ENCODE measurements around the gene HAGHL.
"Not testable (repeated sequence)": the region's sequence is repeated elsewhere in the genome, so short reads cannot be mapped to it uniquely, and the experiment has no call there.

Gene HAGHL

DNA sequence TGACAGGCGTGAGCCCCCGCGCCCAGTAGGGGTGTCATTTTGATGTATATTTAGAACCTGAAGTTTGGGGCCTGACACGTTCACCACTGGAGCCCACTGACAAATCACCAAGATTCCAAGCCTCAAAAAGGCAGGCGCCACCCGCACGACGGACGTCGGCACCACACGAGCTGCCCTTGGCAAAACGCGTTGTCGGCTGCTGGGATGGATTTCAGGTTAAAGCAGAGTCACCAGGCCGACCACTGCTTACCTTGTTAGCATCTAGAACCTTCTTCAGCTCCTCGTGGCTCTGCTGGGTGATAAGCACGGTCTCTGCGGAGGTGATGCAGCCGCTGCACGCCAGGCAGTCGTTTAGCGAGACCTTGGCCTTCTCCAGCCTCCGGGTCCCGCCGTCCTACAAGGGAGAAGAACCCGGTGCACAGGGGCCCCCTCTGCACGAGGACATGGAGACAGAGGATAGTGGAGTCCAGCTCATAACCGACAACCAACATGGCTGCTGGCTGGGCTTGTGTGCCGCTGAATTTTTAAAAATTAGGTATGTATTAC, 10.1 kb downstream of the HAGHL start:
- no peak for DNase-seq

DNA sequence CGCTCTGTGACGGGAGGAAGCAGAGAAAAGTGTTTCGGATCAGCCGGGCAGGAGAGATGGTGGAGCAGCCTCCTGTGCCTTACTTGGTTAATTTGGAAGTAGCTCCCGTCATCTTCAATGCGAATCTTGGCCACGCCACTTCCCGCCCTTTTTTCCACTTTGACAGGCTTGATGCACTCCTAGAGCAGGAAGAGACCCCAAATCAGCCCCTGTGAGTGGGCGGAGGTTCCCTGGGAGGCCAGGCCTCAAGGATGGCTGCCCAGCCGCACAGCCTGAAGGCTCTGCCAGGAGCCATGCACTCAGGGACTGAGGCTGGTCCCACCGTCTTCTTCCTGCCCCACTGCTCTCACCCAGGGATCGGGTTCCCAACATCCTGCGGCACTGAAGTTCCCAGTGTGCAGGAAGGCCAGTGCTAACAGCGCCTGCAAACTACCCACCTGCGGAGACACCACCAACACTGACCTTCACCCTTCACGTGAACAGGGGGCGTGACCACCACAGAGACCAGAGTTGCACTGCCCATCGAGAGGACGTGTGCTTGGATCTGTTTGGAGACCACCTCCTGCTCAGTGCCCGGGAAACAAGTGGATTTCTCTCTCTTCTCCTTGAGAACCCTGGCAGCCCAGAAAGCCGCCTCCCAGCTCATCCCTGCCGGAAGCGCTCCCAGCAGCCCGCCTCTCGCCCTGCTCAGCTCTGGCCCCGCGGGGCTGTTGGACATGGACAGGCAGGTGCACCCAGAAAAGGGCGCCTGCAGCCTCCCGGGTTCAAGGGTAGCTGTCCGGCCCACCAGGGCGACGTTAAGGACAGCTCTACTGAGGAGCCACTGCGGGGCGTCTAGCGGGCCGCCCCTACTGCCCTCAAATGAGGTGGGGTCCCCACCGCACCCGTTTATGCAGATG, 12.9 kb downstream of the HAGHL start:
- no peak for DNase-seq

DNA sequence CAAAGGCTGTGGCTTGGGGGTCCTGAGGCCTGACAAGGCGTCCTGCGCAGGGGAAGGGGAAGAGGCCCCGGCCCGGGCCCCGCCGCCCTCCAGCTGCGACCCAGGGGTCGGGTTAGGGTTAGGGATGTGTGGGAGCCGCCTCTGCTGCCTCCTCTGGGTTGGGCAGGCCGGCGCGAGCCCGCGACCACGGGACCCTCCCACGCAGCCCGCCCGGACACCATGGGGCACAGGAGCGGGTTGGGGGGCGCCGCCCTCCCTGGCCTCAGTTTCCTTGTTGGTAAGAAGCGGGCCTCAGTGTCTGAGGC, 13.5 kb downstream of the HAGHL start:
- no peak for DNase-seq

DNA sequence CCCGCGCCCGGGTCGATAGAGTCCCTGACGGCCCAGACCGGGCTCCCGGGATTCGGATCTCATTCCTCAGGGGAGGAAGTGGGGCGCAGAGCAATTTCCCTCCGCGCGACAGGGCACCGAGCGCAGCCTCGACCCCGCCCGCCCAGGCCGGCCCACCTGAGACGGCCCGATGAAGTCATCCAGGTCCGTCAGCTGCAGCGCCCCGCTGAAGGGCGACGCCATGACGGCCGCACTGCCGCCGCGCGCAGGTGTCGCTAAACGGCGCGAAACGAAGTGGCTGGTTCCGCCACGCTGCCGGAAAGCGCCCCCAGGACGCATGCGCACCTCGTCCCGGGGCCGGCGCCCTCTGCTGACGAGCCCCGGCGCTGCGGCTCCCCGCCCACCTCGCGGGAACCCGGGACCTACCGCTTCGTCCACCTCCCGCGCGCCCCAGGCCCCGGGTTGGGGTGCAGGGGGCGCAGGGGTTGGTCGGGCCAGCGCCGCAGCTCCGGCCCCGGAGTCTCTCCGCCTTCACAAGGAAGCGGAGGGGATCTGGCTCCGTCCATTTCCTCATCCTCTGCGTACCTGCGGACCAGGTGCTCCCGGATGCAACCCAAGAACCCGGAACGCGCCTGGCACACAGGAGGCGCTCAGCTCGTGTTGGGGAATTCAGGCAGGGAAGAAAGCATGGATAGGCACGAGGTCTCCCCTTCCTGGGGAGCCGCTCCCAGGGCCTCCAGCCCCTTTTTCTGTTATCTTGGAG, 14.0 kb downstream of the HAGHL start, which contains the start of gene CIAO3:
TSS of gene CIAO3 (minus strand) at position 234 of the 742 bp plus-strand sequence. CDS start at position 222, 12 bp downstream.
- DNase-seq: peak; percentile 47

DNA sequence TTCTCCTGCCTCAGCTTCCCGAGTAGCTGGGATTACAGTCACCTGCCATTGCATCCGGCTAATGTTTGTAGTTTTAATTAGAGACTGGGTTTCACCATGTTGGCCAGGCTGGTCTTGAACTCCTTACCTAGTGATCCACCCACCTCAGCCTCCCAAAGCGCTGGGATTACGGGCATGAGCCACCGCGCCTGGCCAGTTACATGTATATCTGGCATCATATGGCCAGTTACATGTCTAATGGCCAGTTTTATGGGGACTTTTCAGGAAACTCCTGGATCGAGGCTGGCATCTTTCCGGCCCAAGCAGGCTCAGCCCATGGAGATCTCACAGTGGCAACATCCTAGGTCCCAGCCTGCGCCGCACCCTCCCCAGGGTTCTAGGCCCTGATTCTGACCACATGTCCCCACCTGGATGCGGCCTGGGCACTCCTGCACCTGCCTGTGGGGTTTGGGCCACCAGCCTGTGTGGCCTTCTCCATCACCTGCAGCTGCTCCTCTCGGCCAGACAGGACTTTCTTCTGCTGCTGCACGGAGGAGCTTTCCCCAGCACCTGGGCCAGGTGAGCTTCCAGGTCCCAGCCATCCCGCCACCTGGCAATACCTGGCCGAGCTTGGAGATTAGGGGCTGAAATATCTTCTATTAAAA, 15.2 kb downstream of the HAGHL start:
- no peak for DNase-seq

DNA sequence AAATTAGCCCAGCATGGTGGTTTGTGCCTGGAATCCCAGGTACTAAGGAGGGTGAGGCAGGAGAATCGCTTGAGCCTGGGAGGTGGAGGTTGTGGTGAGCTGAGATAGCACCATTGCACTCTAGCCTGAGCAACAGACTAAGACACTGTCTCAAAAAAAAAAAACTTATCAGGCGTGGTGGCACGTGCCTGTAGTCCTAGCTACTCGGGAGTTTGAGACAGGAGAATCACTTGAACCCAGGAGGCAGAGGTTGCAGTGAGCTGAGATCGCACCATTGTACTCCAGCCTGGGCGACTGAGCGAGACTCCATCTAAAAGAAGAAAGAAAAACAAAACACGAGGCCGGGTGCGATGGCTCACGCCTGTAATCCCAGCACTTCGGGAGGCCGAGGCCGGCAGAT, 16.0 kb downstream of the HAGHL start:
- DNase-seq: not testable (repeated sequence)

DNA sequence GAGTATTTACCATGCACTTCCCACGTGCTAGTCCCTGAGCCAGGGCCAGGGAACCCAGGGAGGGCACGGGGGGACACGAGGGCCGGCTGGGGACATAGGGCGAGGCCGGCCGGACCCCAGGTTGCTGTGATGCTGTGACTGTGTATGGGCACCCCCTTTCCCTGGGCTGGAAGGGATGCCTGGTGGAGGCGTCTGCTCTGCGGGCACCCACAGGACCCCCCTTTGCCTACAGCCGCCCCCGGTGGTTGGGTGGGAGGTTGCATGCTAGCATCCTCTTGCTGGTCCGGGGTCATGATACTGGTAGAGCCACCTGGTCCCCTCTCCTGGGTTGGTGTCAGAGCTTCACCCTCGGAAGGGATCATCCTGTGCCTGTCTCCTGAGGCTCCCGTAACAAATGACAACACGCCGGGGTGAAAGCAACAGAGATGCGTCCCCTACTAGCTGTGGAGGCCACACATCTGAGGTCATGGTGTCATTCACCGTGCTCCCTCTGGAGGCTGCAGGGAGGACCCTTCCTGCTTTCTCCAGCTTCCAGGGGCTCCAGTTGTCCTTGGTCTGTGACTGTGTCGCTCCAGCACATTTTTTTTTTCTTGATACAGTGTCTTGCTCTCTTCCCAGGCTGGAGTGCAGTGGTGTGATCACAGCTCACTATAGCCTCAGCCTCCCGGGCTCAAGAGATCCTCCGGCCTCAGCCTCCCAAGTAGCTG, 17.0 kb downstream of the HAGHL start:
- no peak for DNase-seq

DNA sequence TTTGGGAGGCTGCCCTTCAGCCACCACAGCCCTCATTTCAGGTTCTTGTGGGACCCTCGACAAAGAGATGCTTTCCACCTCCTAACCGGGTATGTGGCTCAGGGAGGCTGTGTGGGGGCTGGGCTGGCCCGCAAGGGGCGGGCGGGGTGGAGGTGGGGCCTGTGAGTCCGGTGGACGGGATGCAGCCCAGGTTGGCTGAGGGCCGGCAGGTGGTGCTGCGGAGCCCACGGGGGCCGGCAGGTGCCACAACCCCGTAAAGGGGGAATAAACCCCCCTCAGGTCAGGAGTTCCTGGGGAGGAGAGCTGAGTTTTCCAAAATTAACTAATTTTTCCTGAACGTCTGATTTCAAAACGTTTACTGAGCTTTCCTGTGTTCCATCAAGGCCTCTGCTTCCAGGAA, 18.8 kb downstream of the HAGHL start:
- DNase-seq: no peak

DNA sequence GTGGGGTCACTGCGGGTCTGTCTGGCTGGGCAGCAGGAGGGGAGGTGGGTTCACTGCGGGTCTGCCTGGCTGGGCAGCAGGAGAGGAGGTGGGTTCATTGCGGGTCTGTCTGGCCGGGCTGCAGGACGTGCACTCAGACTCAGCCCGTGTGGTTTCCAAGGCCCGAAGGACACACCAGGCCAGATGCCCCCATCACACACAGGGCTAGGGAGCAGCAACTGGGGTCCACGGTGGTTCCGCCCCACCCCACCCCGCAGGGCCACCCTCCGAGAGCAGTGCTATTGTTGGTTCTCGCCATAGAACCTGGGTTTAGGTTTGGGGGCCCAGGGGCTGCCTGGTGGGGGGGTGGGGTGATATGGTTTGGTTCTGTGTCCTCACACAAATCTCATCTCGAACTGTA, 19.7 kb downstream of the HAGHL start:
- DNase-seq: no peak

DNA sequence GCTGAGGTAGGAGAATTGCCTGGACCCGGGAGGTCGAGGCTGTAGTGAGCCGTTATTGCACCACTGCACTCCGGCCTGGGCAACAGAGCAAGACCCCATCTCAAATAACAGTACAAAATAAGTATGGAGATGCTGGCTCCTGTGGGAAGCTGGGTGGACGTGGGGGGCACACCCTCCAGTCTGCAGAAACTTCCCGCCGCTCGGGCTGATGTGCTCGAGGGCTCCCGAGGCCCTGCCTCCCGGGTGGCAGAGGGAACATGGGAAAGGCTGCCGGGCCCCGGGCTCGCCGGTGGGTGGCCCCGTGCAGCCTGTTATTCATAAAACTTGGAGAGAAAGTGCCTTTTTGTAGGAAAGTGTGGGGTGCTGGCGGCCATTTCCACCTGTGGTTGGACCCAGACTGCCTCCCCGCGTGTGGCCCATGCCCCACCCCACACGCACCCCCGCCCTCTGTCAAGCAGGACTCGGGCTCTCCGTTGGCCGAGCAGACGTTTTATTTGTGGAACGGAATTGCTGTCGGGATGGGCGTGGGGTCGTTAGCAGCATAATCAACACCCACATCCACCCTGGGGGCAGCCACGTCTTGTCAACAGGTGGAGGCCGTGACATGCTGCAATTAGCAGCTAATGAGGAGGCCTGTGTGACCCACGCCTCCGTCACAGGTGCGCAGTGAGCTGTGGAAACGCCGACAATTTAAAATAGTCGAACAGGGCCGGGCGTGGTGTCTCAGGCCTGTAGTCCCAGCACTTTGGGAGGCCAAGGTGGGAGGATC, 21.3 kb downstream of the HAGHL start:
- DNase-seq: no peak

DNA sequence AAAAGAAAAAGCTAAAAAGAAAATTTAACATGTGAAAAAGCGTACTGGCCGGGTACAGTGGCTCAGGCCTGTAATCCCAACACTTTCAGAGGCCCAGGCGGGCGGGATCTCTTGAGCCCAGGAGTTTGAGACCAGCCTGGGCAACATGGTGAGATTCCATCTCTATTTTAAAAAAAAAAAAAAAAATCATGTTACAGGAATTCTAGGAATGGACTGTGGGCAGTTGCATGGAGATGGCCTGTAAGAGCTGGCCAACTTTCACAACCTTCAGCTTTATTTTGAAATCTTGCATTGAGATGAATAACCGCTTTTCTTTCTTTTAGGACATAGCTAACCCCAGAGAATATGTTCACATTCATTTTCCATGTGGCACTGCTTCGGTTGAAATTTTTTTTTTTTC, 22.1 kb downstream of the HAGHL start:
- no peak for DNase-seq

DNA sequence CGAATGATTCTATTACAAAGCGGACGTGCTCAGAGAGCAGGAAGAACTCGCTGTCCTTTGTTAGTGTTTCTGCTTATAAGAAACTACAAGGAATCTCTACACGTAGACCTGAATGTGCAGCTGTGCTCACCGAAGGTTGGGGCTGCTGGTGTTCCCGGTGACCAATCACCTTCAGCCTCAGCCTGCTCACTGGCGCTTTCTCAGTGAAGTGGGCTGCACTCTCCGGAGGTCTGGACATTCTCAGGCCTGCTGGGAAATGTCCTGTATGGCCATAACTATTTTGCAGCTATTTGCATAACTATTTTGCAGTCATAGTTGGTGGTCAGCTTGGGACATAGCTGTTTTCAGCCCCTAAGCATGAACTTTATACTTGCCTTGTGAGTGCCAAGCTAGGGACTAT, 23.6 kb downstream of the HAGHL start:
- no peak for DNase-seq

DNA sequence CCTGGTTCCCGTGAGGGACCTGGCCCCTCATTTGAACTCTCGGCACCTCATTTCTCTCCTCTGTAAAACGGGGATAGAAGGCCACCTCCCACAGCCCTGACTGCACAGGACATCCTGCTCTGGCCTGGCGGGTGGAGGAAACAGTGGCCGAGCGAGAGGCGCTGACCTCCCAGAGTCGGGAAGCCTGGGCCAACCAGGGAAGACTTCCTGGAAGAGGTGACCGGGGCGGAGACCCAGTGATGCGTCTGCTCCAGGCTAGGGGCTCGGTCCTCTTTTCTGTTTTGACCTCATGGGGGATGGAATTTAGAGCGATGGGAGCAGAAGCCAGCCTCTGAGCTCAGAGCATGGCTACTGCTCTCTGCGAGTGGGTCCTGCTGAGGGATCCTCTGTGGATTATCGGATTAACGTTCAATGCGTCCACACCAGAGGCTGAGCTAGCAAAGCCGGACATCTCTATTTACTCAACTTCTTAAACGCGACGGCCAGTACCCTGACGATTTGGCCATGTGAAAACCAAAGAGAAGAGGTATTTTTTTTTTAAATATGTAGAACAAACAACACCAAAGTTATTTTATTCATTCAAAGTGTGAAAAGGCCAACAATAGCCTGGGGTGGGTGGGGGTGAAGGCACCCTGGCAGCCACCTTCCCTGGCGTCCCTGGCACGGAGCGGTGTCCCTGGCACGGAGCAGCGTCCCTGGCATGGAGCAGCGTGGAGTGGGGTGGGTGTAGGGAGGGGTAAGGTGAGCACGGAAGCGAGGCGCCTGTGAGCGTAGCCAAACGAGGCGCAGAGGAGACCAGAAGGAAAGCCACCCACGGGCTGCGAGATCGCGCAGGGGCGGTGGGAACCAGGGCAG, 24.5 kb downstream of the HAGHL start:
- no peak for DNase-seq

DNA sequence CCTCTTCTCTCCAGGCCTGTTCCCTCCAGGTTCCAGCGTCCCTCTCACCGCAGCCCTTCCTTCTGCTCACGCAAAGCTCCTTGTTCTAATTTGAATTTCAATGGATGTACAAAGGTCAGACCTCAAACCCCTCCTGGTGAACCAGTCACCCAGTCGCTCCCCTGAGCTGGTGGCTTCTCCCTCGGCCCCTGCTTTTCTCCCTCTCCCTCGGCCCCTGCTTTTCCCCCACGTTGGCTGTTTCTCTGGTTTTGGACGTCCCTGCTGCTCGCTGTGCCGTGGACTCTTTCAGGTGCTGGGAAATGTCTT, 25.1 kb downstream of the HAGHL start:
- DNase-seq: no peak

DNA sequence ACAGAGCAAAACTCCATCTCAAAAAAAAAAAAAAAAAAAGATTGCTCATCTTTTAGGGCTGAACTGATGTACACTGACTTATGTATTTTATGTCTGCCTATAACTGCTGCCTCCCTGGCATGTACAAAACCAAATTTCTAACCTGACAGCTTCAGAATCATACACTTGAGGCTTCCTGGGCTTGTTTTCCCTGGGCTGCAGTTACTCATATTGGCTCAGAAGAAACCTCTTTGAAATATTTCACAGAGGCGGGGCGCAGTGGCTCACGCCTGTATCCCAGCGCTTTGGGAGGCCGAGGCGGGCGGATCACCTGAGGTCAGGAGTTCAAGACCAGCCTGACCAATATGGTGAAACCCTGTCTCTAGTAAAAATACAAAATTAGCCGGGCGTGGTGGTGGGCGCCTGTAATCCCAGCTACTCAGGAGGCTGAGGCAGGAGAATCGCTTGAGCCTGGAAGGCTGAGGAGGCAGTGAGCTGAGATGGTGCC, 27.3 kb downstream of the HAGHL start:
- DNase-seq: not testable (repeated sequence)

DNA sequence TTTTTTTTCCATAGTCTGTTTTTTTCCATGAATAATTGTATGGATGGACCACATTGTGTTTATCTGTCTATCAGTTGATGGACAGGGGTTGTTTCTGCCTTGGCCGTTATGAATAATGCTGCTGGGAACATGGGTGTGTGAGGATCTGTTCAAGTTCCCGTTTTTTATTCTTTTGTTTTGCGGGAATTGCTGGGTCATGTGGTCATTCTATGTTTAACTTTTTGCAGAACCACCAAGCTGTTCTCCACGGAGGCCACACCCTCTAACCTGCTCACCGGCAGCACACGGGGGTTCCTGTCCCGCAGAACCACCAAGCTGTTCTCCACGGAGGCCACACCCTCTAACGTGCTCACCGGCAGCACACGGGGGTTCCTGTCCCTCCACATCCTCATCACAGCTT, 27.8 kb downstream of the HAGHL start:
- no peak for DNase-seq

DNA sequence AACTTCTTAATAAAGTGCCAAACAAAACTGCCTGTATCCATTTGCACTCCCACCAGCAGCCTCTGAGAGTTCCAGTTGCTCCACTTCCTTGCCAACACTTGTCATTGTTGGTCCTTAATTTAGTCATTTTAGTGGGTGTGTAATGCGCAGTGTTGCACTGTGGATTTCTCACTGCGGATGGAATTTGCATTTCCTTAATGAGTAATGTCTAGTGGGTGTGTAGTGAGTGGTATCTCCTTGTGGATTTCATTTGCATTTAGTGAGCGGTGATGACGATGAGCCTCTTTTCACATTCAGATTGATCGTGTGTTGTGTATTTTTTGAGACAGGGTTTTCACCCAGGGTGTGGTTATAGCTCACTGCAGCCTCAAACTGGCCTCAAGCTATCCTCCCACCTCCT, 29.5 kb downstream of the HAGHL start:
- no peak for DNase-seq

DNA sequence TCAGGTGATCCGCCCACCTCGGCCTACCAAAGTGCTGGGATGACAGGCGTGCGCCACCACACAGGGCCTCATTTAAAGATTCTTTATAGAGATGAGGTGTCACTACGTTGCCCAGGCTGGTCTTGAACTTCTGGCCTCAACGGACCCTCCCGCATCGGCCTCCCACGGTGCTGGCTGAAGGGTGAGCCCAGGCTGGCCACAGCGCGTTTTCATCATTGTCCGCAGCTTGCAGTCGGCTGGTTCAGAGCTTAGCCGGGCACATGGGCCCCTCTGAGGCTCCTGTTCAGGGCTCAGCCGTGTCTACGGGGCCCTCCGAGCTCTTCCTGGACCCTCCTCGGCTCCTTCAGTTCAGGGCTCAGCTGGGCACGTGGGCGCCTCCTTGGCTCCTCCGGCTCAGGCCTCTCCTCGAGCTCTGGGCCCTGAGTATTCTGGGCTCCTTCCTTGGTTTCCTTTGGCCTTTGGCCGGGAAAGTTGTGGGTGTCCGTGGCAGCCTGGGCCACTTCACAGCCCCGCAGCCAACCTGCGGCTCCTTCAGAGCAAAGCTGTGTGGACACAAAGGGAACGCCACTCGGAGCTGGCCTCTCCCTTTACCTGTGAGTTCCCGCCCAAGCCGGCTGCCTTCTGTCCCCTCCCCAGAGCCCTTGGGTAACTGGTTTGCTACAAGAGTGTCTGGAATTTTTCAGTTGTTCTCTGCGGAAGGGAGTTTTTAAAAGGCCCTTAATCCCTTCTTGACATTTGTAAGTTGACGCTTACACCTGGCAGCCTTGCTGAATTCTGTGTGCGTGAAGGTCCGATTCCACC, 32.4 kb downstream of the HAGHL start:
- no peak for DNase-seq

DNA sequence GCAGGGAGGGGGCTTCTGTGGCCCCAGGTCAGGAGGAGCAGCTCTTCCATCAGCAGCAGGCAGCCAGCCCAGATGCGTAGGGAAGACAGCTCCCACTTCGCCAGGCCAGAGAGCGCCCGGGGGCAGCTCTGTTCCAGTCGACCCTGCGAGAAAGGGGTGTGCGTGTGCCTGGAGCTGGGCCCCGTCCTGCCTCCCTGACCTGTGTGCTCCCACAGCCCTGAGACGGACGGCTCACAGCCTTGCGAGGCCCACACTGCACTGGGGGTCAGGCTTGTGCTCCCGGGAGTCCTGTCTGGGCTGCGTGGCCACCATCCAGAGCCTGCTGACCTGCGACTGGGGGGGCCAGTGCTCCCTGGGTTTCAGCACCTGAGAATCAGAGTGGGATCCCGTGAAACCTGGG, 33.2 kb downstream of the HAGHL start:
- no peak for DNase-seq
